Suprapubic skin (tissue), 3 donors: Measurements from ENCODE around the gene SHC2.

Experiments
- CTCF ChIP-seq, 2 donors: fragments of 200-600 bp in 1 of 2; fragments of 450-650 bp in 1 of 2; sonication (generic) in 1 of 2; IDR thresholded peaks; one replicate each; pipeline ENCODE4 v1.5.1; 2016 to 2019; ENCODE audit warnings: antibody characterized with exemption in 2 of 2, mild to moderate bottlenecking in 1 of 2, moderate library complexity in 1 of 2
- EP300 ChIP-seq: sonication (generic); formaldehyde crosslinking; IDR thresholded peaks from one replicate; pipeline ENCODE4 v1.6.1; 2017; ENCODE audit warnings: antibody characterized with exemption
- POLR2A ChIP-seq, 2 donors: fragments of 450-650 bp; IDR thresholded peaks; one replicate each; pipeline ENCODE4 v1.6.1; 2017; ENCODE audit warnings: antibody characterized with exemption in 2 of 2, mild to moderate bottlenecking in 2 of 2, moderate library complexity in 2 of 2

DNA sequence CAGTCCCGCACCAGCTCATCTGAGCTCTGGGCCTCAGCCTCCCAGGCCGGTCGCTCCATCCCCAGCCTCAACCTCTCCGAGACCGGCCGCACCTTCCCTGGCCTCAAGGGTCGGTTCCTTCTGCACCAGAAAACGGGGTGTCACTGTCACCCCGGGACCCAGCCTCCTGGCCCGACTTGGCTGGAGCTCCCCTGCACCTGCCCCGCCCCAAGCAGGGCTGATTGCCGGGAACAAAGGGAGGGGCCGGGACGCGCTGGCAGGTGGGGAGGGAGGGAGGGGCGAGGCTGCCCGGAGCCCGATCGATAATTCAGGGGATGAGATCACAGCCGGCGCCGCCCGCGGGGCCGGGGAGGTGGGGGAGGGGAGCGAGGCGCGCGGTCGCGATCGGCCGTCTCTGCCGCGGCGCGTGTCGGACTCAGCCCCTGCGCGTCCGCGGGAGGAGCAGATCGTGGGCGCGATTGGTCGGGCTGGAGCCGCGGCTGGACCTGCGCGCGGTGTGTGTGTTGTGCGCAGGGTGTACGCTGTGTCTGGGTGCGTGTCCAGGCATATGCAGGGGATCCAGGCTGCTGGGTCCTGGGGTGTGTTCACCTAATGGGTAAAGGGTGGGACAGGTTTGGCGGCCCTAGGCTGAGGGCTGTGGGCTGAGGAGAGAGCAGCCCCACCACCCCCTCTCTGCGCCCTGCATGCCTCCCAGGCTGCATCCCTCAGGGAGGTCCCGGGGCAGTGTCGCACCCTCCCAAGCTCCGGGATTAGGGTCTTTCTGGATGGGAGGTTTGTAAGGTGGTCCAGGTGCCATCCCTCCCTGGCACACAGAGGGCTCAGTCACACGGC is 1.1 kb upstream of the SHC2 start:
- no peak for TF ChIP-seq POLR2A (IDR thresholded peaks at IDR 0.05)
- no peak for TF ChIP-seq CTCF (IDR thresholded peaks at IDR 0.05)
- TF ChIP-seq EP300, result no peak
